Omental fat pad (tissue), 4 donors: ENCODE measurements around the gene SLC25A47. TPM values are rescaled to one million over a fixed set of nuclear protein-coding genes. Genes with fewer than 3 reads are reported as not detected.

Source experiments
- ATAC-seq: fragments of 150-250 bp; one replicate; pipeline ENCODE4 v1.9.1; 2016; ENCODE audit warnings: mild to moderate bottlenecking, moderate library complexity; ENCODE audit not compliant: low FRiP score
- DNase-seq: peaks from one replicate; pipeline ENCODE4 v3.0.0-alpha.2; 2019; ENCODE audit warnings: low spot score
- CTCF ChIP-seq, 3 donors: fragments of 450-650 bp; IDR thresholded peaks; one replicate each; pipeline ENCODE4 v1.5.1; 2016 to 2017; ENCODE audit warnings: antibody characterized with exemption in 3 of 3, mild to moderate bottlenecking in 3 of 3, moderate library complexity in 2 of 3
- total RNA-seq, 4 donors: library from RNA; depleted of rRNA; stranded (reverse); fragments of >200 nt; gene quantifications; one replicate each; pipeline ENCODE4 v1.1.0, GENCODE V29; 2016

The SLC25A47 gene
- total RNA-seq, 4 donors from 2014 or later = 0.37 TPM; not detected in 3

GRCh38 chr14:100302616-100303015 is 20.5 kb upstream of the SLC25A47 start:
- no peak for DNase-seq
- no peak for TF ChIP-seq CTCF (IDR thresholded peaks at IDR 0.05)
- ATAC-seq = no peak

- TF ChIP-seq CTCF (IDR thresholded peaks at IDR 0.05) = no peak
- DNase-seq (no peak), ATAC-seq (no peak)
Observed at GRCh38 chr14:100303179-100303578, 20.0 kb upstream of the SLC25A47 start.

DNA sequence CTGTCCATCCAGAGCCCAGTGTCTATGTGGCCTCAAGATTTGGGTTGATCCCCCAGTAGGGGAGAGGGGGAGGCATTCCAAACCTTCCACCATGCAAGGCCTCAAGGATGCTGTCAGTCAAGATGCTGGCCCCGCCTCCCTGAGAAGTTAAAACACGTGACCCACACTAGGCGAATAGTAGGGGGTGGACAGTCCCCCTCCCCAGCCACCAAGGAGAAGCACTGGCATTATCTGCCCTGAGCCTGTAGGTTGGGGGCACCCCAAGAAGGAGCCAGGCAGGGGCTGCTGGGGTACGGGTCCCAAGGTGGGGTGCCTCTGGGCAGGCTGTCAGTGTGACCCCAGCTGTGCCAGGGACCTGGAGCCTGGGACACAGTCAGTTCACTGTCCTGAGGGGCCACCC is 19.2 kb upstream of the SLC25A47 start:
- no peak for DNase-seq
- TF ChIP-seq CTCF (IDR thresholded peaks at IDR 0.05) = no peak
- ATAC-seq = no peak

DNA sequence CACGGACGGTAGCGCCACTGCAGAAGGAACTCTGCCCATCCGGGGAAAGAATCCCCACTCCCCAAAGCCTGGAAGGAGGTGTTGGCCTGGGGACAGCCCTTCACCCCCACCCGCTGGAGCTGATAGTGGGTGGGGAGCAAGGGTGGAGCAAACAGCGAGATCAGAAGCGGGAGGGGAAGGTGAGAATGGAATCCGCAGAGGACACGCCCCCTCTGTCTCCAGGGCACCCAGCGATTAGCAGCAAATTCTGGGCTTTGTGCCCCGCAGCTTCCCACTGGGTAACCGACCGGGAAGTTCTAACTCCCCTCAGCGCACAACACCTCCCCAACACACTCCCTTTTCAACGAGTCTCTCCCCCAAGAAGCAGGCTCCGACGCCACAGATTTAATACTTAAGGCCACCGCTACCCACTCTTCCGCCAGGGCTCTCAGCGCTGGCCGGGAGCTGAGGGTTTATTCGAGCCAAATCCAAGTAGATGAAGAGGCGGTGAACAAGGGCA is 18.3 kb upstream of the SLC25A47 start:
- DNase-seq = no peak
- no peak for TF ChIP-seq CTCF (IDR thresholded peaks at IDR 0.05)
- ATAC-seq = peak; percentile 13

- TF ChIP-seq CTCF (IDR thresholded peaks at IDR 0.05) = no peak
- DNase-seq (no peak), ATAC-seq (peak; percentile 22)
Observed at GRCh38 chr14:100305324-100306100, 17.6 kb upstream of the SLC25A47 start.

GRCh38 chr14:100306101-100306997 is 16.8 kb upstream of the SLC25A47 start, which contains the start of gene SLC25A29:
Gene SLC25A29, minus strand, starts transcription at chr14:100306444. Its CDS starts 212 bp downstream, at chr14:100306232.
- TF ChIP-seq CTCF (IDR thresholded peaks at IDR 0.05) = no peak
- ATAC-seq = peak; percentile 88
- peak; percentile 62 for DNase-seq
